BJ (cell line): Measurements from ENCODE around the gene PRKCH. TPM values are rescaled to one million over a fixed set of nuclear protein-coding genes. Genes with fewer than 3 reads are reported as not detected.

Experiments
- CTCF ChIA-PET: fragments of 350-600 bp; formaldehyde crosslinking; extraction: SDS; loops from one replicate; lab custom pipeline; 2021; ENCODE audit warnings: antibody characterized with exemption, inconsistent platforms; lab: Yijun Ruan, JAX
- POLR2A ChIA-PET: fragments of 300-600 bp; sonication (Branson Sonifier 250); formaldehyde crosslinking; extraction: SDS; loops from one replicate; lab custom pipeline; 2021; ENCODE audit warnings: antibody characterized with exemption; lab: Charles Lee
- DNase-seq: peaks from one replicate; pipeline ENCODE4 v3.0.0-alpha.2; 2011; ENCODE audit warnings: low read depth
- H3K27me3 ChIP-seq: 2 replicates; pipeline ENCODE4 v1.6.0; 2011; ENCODE audit warnings: low read length; ENCODE audit not compliant: control insufficient read depth, insufficient read depth
- H3K36me3 ChIP-seq: 2 replicates; pipeline ENCODE4 v1.5.1; 2011; ENCODE audit warnings: low read length; ENCODE audit not compliant: control insufficient read depth, insufficient read depth
- H3K4me3 ChIP-seq: 2 replicates; pipeline ENCODE4 v1.5.1; 2011; ENCODE audit warnings: low read depth, mild to moderate bottlenecking, control low read depth, low read length
- CTCF ChIP-seq: IDR thresholded peaks from 2 replicates; pipeline ENCODE4 v1.5.1; 2011; ENCODE audit warnings: low read depth, mild to moderate bottlenecking, control low read depth, inconsistent platforms, low read length, moderate library complexity; ENCODE audit not compliant: insufficient read depth
- polyA plus RNA-seq: library from polyadenylated mRNA; depleted of rRNA; stranded (reverse); fragments of >200 nt; gene quantifications from 2 replicates; pipeline ENCODE4 v1.2.3, GENCODE V29; 2011

PRKCH gene
- polyA plus RNA-seq, 1 experiment, result 2.0 TPM

DNA sequence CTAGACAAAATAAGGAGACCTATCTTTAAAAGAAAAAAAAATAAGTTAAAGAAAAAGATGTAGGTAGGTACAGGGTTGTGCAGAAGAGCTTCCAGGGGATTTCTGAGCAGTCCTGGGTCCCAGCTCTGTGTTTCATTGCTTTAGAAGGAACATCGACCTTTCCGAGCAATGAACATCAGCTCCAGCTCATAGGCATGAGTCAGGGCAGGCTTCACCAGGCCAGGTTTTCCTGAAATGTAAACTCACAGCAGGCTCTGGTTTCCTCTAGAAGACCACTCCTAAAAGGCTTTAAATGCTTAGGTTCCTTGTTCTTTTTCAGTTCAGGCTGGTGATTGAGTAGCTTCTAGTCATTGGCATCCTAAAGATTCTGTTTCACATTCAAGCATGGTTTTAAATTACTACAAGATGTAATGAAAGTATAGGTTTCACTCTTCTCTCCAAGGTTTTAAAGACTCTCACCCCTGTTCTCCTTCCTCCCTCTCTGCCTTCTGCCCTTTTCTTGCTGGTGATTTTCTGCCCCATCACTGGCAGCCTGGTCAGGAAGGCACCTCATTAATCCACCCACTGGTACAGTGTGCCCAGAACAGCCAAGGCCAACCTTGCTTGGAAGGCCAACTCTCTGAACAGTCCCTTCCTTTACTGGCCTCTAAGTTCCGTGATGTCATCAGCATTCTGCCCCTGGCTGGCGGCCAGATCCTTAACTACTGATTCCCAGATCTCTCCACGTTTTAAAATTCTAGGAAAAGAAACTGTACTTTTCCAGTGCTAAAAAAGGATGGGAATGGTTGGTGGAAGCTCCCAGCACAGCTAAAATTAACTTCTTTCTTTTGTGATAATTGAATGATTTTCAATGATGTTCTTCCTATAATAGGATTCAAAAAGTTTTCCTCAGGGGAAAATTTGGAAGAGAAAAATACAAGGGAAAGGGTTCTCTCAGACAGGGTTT is 264.5 kb downstream of the PRKCH start:
- POLR2A ChIA-PET, result interaction anchor here (0.6 to 1.2 kb wide), 4 partner anchors 23 to 160 kb away, joined by 3 to 7 read pairs (median 4); partner anchors contain the start of gene HIF1A

DNA sequence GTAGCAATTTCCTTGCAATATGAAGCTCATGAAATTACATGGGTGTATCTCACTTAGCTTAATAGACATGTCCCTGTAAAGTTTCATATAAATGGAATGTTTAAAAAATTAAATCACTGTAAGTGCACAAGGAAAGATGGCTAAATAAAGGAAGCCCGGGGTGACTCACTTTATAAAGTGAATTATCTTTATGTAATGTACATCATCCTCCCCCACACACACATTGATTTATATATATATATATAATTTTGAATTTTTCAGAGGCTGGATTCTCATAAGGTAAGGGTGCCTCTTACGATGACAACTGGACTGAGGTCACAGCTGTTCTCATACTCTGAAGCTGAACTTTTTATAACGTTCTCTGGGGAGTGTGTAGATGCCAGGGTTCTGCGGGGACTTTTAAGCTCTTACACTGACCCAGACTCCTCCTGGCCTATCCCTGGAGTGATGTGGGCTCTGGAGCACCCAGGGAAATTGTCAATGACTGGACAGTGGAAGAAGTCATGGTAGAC is 265.2 kb downstream of the PRKCH start:
- POLR2A ChIA-PET, result interaction anchor here (0.6 to 1.2 kb wide), 4 partner anchors 24 to 160 kb away, joined by 3 to 7 read pairs (median 4); partner anchors contain the start of gene HIF1A
- Histone ChIP-seq H3K27me3 (no peaks in the 10 kb centered on the region), H3K36me3 (no peaks in the 10 kb centered on the region), H3K4me3 (no peak overlapping the region)
- no peak for TF ChIP-seq CTCF
- CTCF ChIA-PET, result interaction anchor here (0.8 to 0.9 kb wide), 2 partner anchors 17 to 116 kb away, joined by 3 to 5 read pairs; no protein-coding TSS in a partner anchor
- no peak for DNase-seq

More for the DNA sequence above, 264.5 kb downstream of the PRKCH start:
- no peak for DNase-seq
- no peak for TF ChIP-seq CTCF
- H3K27me3 ChIP-seq, result no peaks in the 10 kb centered on the region
- no peak overlapping the region for H3K4me3 ChIP-seq
- CTCF ChIA-PET, result interaction anchor here (0.8 to 0.9 kb wide), 2 partner anchors 17 to 116 kb away, joined by 3 to 5 read pairs; no protein-coding TSS in a partner anchor
- H3K36me3 ChIP-seq, result no peaks in the 10 kb centered on the region

DNA sequence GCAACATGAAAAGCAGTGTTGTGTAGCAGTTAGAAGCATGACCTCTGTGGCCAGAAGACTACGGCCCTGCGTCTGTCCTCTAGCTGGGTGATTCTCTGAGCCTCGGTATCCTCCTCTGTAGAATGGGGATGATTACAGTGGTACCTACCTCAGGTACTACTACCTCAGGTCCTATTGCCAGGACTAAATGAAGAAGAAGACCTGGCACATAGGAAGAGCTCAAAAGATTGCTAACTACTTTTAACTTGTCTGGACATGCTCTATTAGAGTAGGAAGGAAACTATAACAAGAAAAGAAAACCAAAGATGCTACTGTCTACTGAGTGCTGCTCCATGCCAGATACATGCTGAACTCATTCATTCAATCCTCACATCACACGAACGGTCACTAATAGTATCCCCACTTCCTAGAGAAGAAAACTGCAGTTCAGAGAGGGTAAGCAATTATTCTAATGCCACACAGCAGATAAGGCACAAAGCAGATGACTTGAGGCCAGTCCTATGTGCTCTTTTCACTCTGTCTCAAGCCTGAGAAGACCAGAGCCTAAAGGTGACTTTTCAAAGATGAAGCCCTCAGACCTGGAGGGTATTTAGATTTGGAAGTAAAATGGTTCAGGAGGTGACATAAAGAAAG is 265.8 kb downstream of the PRKCH start:
- Histone ChIP-seq H3K36me3 (no peaks in the 10 kb centered on the region), H3K27me3 (no peaks in the 10 kb centered on the region), H3K4me3 (no peak overlapping the region)
- POLR2A ChIA-PET, result interaction anchor here (0.6 to 0.9 kb wide), 2 partner anchors 24 to 112 kb away, joined by 3 to 4 read pairs; no protein-coding TSS in a partner anchor
- no peak for DNase-seq
- TF ChIP-seq CTCF, result no peak
- CTCF ChIA-PET, result interaction anchor here (0.9 to 1.2 kb wide), 2 partner anchors 16 to 29 kb away, joined by 3 to 5 read pairs; no protein-coding TSS in a partner anchor

DNA sequence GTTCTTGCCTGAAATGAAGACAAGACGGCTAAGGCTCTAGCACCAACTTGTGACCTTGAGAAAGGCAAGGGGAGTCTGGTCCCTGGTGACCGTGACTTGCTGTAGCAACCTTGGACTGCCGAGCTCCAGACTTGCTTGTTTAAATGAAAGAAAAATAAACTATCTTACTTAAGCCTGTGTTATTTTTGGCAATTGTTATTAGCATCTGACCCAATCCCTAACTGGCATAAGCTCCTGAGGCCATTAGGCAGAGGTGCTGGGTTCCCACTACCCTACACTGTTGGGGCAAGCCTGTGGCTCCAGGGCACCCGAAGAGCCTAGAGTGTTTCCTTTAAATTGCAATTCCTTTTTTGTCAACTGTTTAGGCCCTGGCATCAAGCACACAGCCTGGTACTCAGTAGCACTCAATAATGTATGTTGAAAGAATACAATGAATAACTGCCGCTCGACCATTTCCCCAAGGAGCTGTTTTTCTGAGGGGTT is 267.1 kb downstream of the PRKCH start:
- POLR2A ChIA-PET, result no interaction called here
- Histone ChIP-seq H3K36me3 (no peaks in the 10 kb centered on the region), H3K27me3 (no peaks in the 10 kb centered on the region), H3K4me3 (no peak overlapping the region)
- DNase-seq, result no peak
- TF ChIP-seq CTCF, result no peak
- CTCF ChIA-PET, result interaction anchor here (0.6 to 1.3 kb wide), 6 partner anchors 15 to 111 kb away, joined by 3 to 5 read pairs (median 3); no protein-coding TSS in a partner anchor
